Activated T-helper 1 cell treated with anti-CD3 and anti-CD28 coated beads, Interleukin-12 subunit alpha, Interleukin-12 subunit beta, Interleukin-2, Interleukin-4 antibody, amounts not matched to agents 30 ng/mL and 10 ng/mL and 1 ng/mL, durations not matched to agents 14 hours and 24 hours and 36 hours (primary cell): Measurements from ENCODE around the gene LECT2. TPM values are rescaled to one million over a fixed set of nuclear protein-coding genes. Genes with fewer than 3 reads are reported as not detected.

Experiments
- DNase-seq: peaks from one replicate; pipeline ENCODE4 v3.0.0; 2021; ENCODE audit warnings: low spot score
- H3K27ac Mint-ChIP-seq: one replicate; pipeline ENCODE4 v1.8.0; 2021; ENCODE audit warnings: mild to moderate bottlenecking, mixed read lengths
- H3K27me3 Mint-ChIP-seq: one replicate; pipeline ENCODE4 v1.8.0; 2022; ENCODE audit warnings: mild to moderate bottlenecking, moderate library complexity, mixed read lengths; ENCODE audit not compliant: insufficient read depth
- H3K36me3 Mint-ChIP-seq: one replicate; pipeline ENCODE4 v1.8.0; 2021; ENCODE audit warnings: low read depth, mixed read lengths
- H3K4me1 Mint-ChIP-seq: one replicate; pipeline ENCODE4 v1.8.0; 2021; ENCODE audit warnings: low read depth, mixed read lengths
- H3K4me3 Mint-ChIP-seq: one replicate; pipeline ENCODE4 v1.8.0; 2021; ENCODE audit warnings: mild to moderate bottlenecking, moderate library complexity, mixed read lengths
- H3K9me3 Mint-ChIP-seq: one replicate; pipeline ENCODE4 v1.8.0; 2021; ENCODE audit warnings: mixed read lengths
- intact Hi-C: fragments of 100-400 bp; cut with micrococcal nuclease; formaldehyde crosslinking; loops from one replicate; pipeline ENCODE4 v1.15.1; 2024
- total RNA-seq: library from RNA; stranded (reverse); gene quantifications from 2 replicates; pipeline ENCODE4 v1.2.3, GENCODE V29; 2022

The LECT2 gene
- total RNA-seq, 1 donor from 2014 or later, result not detected

- Mint-ChIP-seq H3K4me3 (no peak overlapping the region), H3K4me1 (no peaks in the 10 kb centered on the region), H3K27me3 (no peaks in the 10 kb centered on the region), H3K36me3 (no peaks in the 10 kb centered on the region), H3K27ac (no peak overlapping the region), H3K9me3 (no peaks in the 10 kb centered on the region)
- intact Hi-C loops, result no loop called here
- DNase-seq, result no peak
Measured at GRCh38 chr5:135990528-135991255, 35.9 kb upstream of the LECT2 start.

DNA sequence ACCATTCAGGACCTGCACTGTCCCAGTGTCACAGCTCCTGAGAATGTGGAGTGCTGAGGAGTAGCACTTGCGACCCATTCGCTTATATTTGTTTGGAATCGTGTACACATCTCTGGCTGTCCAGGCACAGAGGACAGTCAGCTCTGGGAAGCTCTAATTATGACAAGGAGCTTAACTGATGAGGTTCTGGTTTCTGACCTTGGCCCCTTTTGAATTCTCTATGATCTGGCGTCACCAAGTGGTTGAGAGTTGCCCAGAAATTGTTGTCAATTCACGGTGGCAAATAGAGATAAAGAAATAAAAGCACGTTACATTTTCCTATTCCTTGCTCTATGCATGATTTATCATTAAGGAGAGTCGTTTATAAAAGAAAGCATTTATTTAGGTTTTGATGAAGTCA is 34.9 kb upstream of the LECT2 start:
- H3K27ac Mint-ChIP-seq, result no peak overlapping the region
- DNase-seq, result no peak
- H3K36me3 Mint-ChIP-seq, result no peaks in the 10 kb centered on the region
- H3K9me3 Mint-ChIP-seq, result no peaks in the 10 kb centered on the region
- H3K4me3 Mint-ChIP-seq, result no peak overlapping the region
- no peaks in the 10 kb centered on the region for H3K4me1 Mint-ChIP-seq
- peaks cover 4% of the 10 kb centered on the region for H3K27me3 Mint-ChIP-seq
- intact Hi-C loops, result no loop called here

GRCh38 chr5:135988546-135988945 is 33.8 kb upstream of the LECT2 start:
- H3K36me3 Mint-ChIP-seq, result no peaks in the 10 kb centered on the region
- intact Hi-C loops, result no loop called here
- DNase-seq, result no peak
- H3K4me1 Mint-ChIP-seq, result no peaks in the 10 kb centered on the region
- H3K4me3 Mint-ChIP-seq, result no peak overlapping the region
- peaks cover 4% of the 10 kb centered on the region for H3K27me3 Mint-ChIP-seq
- H3K27ac Mint-ChIP-seq, result no peak overlapping the region
- H3K9me3 Mint-ChIP-seq, result no peaks in the 10 kb centered on the region

DNA sequence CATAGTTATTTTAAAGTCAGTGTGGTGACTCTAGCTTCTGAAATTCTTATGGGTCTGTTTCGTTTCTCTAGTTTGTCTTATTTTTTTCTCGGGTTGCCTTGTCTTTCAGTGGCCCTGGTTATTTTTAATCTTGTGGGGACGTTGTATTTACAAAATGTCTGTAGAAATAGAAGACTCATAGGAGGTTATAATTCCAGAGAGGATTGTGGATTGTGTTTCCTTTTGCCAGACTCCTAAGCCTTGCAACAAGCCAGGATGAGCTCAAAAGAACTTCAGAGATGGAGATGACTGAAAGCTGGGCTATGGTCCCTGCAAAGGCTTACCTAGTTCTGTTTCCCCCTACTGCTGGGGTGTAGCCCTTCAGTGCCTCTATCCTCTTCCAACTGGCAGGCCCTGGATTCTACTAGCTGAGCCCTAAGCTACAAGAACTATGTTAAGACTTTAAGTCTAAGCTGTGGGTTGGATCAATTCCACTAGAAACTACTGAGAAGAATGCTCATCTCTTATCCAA is 32.2 kb upstream of the LECT2 start:
- no peak for DNase-seq
- H3K4me1 Mint-ChIP-seq, result no peaks in the 10 kb centered on the region
- no peak overlapping the region for H3K4me3 Mint-ChIP-seq
- H3K27me3 Mint-ChIP-seq, result peaks cover 4% of the 10 kb centered on the region
- no peaks in the 10 kb centered on the region for H3K36me3 Mint-ChIP-seq
- intact Hi-C loops, result no loop called here
- H3K9me3 Mint-ChIP-seq, result no peaks in the 10 kb centered on the region
- H3K27ac Mint-ChIP-seq, result no peak overlapping the region

GRCh38 chr5:135986401-135986800 is 31.6 kb upstream of the LECT2 start:
- H3K9me3 Mint-ChIP-seq, result no peaks in the 10 kb centered on the region
- H3K36me3 Mint-ChIP-seq, result no peaks in the 10 kb centered on the region
- intact Hi-C loops, result no loop called here
- H3K4me1 Mint-ChIP-seq, result no peaks in the 10 kb centered on the region
- DNase-seq, result no peak
- no peak overlapping the region for H3K27ac Mint-ChIP-seq
- H3K4me3 Mint-ChIP-seq, result no peak overlapping the region
- H3K27me3 Mint-ChIP-seq, result peaks cover 4% of the 10 kb centered on the region

GRCh38 chr5:135985951-135986350 is 31.2 kb upstream of the LECT2 start:
- intact Hi-C loops, result no loop called here
- Mint-ChIP-seq H3K36me3 (no peaks in the 10 kb centered on the region), H3K4me3 (no peak overlapping the region), H3K9me3 (no peaks in the 10 kb centered on the region), H3K27ac (no peak overlapping the region), H3K27me3 (peaks cover 4% of the 10 kb centered on the region), H3K4me1 (no peaks in the 10 kb centered on the region)
- DNase-seq, result no peak

DNA sequence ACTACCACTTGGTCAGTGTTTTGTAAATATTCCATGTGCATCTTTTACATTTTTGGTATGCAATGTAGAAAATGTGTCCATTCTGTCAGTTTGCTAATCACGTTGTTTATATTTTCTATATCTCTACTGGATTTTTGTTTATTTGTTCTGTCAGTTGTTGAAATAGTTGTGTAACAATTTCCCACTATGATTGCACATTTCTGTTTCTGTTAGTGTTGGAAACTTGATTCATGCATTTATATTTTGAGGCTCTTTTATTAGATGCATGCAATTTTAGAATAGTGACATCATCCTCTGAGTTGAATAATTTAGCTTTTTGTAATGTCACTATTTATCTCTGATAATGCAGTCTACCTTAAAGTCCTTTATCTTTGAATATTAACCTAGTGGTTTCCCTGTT is 25.8 kb upstream of the LECT2 start:
- H3K4me3 Mint-ChIP-seq, result no peak overlapping the region

GRCh38 chr5:135979510-135979909 is 24.7 kb upstream of the LECT2 start:
- intact Hi-C loops, result no loop called here
- no peak overlapping the region for H3K27ac Mint-ChIP-seq
- no peaks in the 10 kb centered on the region for H3K4me1 Mint-ChIP-seq
- DNase-seq, result no peak
- no peaks in the 10 kb centered on the region for H3K36me3 Mint-ChIP-seq
- H3K4me3 Mint-ChIP-seq, result no peak overlapping the region
- H3K27me3 Mint-ChIP-seq, result peaks cover 11% of the 10 kb centered on the region
- no peaks in the 10 kb centered on the region for H3K9me3 Mint-ChIP-seq

More for the DNA sequence above, 25.8 kb upstream of the LECT2 start:
- Mint-ChIP-seq H3K27me3 (peaks cover 12% of the 10 kb centered on the region), H3K27ac (no peak overlapping the region), H3K36me3 (no peaks in the 10 kb centered on the region), H3K9me3 (no peaks in the 10 kb centered on the region), H3K4me1 (no peaks in the 10 kb centered on the region)
- intact Hi-C loops, result no loop called here
- no peak for DNase-seq

DNA sequence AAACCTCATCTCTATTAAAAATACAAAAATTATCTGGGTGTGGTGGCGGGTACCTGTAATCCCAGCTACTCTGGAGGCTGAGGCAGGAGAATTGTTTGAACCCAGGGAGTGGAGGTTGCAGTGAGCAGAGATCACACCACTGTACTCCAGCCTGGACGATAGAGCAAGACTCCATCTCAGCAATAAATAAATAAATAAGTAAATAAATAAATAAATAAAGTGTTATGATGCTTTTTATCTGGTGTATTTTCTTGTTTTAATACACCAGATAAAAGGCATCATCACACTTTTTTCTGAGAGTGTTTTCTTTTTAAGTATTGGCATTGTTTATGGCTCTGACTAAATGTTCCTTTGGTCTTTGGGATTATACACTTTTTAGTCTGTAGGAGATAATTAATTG is 24.2 kb upstream of the LECT2 start:
- peaks cover 15% of the 10 kb centered on the region for H3K27me3 Mint-ChIP-seq
- intact Hi-C loops, result no loop called here

GRCh38 chr5:135978212-135978631 is 23.4 kb upstream of the LECT2 start:
- H3K27me3 Mint-ChIP-seq, result peaks cover 15% of the 10 kb centered on the region
- no peak overlapping the region for H3K4me3 Mint-ChIP-seq
- no peaks in the 10 kb centered on the region for H3K36me3 Mint-ChIP-seq
- H3K4me1 Mint-ChIP-seq, result no peaks in the 10 kb centered on the region
- H3K9me3 Mint-ChIP-seq, result no peaks in the 10 kb centered on the region
- intact Hi-C loops, result no loop called here
- no peak for DNase-seq
- no peak overlapping the region for H3K27ac Mint-ChIP-seq

More for the DNA sequence above, 24.2 kb upstream of the LECT2 start:
- Mint-ChIP-seq H3K4me3 (no peak overlapping the region), H3K9me3 (no peaks in the 10 kb centered on the region), H3K27ac (no peak overlapping the region), H3K36me3 (no peaks in the 10 kb centered on the region), H3K4me1 (no peaks in the 10 kb centered on the region)
- DNase-seq, result no peak

- Mint-ChIP-seq H3K4me1 (no peaks in the 10 kb centered on the region), H3K36me3 (no peaks in the 10 kb centered on the region), H3K4me3 (no peak overlapping the region), H3K9me3 (no peaks in the 10 kb centered on the region), H3K27me3 (peaks cover 15% of the 10 kb centered on the region), H3K27ac (no peak overlapping the region)
- DNase-seq, result no peak
- intact Hi-C loops, result loop anchor here (2.0 kb wide), 2 partner anchors 105 to 197 kb away; no protein-coding TSS in a partner anchor
Measured at GRCh38 chr5:135977375-135977928, 22.7 kb upstream of the LECT2 start.

DNA sequence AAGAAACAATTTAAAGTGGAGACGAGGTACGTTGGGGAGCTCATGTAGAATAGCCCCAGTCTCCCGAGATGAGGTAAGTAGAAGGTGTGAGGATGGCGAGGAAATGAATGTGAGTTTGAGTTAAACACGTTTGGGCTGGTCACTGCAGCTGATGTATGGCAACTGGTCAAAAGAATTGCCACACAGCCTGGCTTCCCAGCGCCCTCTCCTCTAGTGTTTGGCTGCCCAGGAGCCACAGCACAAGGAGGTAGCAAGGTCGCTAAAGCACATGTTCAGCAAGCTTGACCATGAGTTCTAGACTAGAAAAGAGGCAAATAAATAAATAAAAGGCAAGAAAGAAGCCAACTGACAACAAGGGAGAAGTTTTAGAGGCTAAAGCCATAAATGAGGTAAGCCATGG is 21.4 kb upstream of the LECT2 start:
- Mint-ChIP-seq H3K27me3 (peaks cover 17% of the 10 kb centered on the region), H3K4me1 (no peaks in the 10 kb centered on the region), H3K9me3 (no peaks in the 10 kb centered on the region), H3K4me3 (no peak overlapping the region), H3K27ac (no peak overlapping the region), H3K36me3 (no peaks in the 10 kb centered on the region)
- DNase-seq, result no peak
- intact Hi-C loops, result loop anchor here (2.0 kb wide), 2 partner anchors 107 to 199 kb away; no protein-coding TSS in a partner anchor

DNA sequence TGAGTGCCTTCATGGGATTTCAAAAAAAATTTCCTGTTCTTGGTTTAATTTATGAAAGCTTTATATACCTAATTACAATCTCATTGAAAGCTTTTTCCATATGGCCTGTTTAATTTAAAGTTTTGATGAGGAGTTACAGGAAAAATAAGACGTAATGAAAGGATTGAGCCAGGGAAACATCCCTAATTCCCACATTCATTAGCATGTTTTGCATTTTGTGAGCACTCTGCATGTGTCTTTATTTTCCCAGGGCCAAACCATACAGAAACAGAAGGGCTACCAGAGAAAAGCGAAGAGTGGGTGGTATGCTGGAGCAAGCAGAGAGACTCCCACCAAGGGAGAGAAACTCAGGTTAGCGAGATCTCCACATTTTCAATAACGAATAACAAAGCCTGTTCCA is 20.3 kb upstream of the LECT2 start:
- H3K4me3 Mint-ChIP-seq, result no peak overlapping the region
- H3K4me1 Mint-ChIP-seq, result no peaks in the 10 kb centered on the region
- DNase-seq, result no peak
- H3K9me3 Mint-ChIP-seq, result no peaks in the 10 kb centered on the region
- H3K27me3 Mint-ChIP-seq, result peaks cover 15% of the 10 kb centered on the region
- H3K36me3 Mint-ChIP-seq, result no peaks in the 10 kb centered on the region
- H3K27ac Mint-ChIP-seq, result no peak overlapping the region
- intact Hi-C loops, result no loop called here
